ENCODE data around the gene COX4I1. TPM values are rescaled to one million over a fixed set of nuclear protein-coding genes. Genes with fewer than 3 reads are reported as not detected.

Gene COX4I1
- total RNA-seq, 1 experiment from 2014 or later, result 618 TPM

DNA sequence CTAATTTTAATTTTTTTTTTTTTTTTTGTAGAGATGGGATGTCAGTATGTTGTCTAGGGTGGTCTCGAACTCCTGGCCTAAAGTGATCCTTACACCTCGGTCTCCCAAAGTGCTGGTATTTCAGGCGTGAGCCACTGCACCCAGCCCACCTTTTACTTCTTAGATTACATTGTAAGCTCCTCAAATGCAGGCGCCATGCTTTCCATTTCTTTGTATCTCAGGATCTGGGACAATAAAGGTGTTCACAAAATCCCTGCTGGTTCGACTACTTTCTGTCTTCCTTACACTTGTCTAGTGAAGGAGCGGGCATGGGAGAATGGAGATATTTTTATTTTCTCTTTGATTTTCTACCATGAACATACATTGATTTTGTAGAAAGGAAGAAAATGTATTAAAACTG, 25.4 kb upstream of the COX4I1 start:
- POLR2A ChIA-PET, result interaction anchor here (0.6 kb wide), 1 partner anchor 27 kb away, joined by 3 read pairs; no protein-coding TSS in a partner anchor
- no TSS peak for BruUV-seq (replicated peaks)

DNA sequence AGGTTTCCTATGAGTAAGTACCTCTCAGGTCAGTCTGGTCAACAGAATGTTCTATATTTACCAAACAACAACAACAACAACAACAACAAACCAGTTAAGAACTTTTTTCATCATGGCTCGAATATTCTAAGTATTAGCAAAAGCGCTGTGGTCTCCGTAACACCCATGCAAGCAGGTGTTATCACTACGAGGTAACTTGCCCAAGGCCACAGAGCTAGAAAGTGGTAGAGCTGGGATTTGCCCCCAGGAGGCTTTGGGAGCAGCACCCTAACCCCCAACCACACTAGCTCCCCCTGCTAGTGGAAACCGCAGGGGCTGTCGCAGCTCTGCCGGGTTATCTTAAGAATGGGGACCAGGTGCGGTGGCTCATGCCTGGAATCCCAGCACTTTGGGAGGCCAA, 24.7 kb upstream of the COX4I1 start:
- Mint-ChIP-seq H3K36me3 (ENCODE audit: insufficient read depth, unreplicated experiment) (peaks cover 36% of the 10 kb centered on the region), H3K27ac (ENCODE audit: low read depth, unreplicated experiment) (no peak overlapping the region), H3K9me3 (ENCODE audit: unreplicated experiment) (no peaks in the 10 kb centered on the region), H3K27me3 (ENCODE audit: insufficient read depth, unreplicated experiment) (no peaks in the 10 kb centered on the region), H3K4me3 (ENCODE audit: unreplicated experiment) (no peak overlapping the region), H3K4me1 (ENCODE audit: insufficient read depth, unreplicated experiment) (peaks cover 11% of the 10 kb centered on the region)
- TF ChIP-seq, protein P1, sequence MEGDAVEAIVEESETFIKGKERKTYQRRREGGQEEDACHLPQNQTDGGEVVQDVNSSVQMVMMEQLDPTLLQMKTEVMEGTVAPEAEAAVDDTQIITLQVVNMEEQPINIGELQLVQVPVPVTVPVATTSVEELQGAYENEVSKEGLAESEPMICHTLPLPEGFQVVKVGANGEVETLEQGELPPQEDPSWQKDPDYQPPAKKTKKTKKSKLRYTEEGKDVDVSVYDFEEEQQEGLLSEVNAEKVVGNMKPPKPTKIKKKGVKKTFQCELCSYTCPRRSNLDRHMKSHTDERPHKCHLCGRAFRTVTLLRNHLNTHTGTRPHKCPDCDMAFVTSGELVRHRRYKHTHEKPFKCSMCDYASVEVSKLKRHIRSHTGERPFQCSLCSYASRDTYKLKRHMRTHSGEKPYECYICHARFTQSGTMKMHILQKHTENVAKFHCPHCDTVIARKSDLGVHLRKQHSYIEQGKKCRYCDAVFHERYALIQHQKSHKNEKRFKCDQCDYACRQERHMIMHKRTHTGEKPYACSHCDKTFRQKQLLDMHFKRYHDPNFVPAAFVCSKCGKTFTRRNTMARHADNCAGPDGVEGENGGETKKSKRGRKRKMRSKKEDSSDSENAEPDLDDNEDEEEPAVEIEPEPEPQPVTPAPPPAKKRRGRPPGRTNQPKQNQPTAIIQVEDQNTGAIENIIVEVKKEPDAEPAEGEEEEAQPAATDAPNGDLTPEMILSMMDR (IDR thresholded peaks at IDR 0.05; ENCODE audit: unreplicated experiment), result no peak
- ChIA-PET CTCF (interaction anchor here (0.9 kb wide), 1 partner anchor 21 kb away, joined by 3 read pairs; no protein-coding TSS in a partner anchor), POLR2A (interaction anchor here (0.6 kb wide), 1 partner anchor 28 kb away, joined by 3 read pairs; no protein-coding TSS in a partner anchor)
- intact Hi-C loops (cut with micrococcal nuclease), result no loop called here
- BruUV-seq (replicated peaks), result no TSS peak
- no peak for DNase-seq (ENCODE audit: unreplicated experiment)

More for the DNA sequence above, 25.4 kb upstream of the COX4I1 start:
- CTCF ChIA-PET, result interaction anchor here (0.6 kb wide), 1 partner anchor 353 kb away, joined by 3 read pairs; no protein-coding TSS in a partner anchor
- DNase-seq (ENCODE audit: unreplicated experiment), result no peak
- intact Hi-C loops (cut with micrococcal nuclease), result no loop called here
- H3K27ac Mint-ChIP-seq (ENCODE audit: low read depth, unreplicated experiment), result no peak overlapping the region
- no peak overlapping the region for H3K4me3 Mint-ChIP-seq (ENCODE audit: unreplicated experiment)
- TF ChIP-seq, protein P1 (IDR thresholded peaks at IDR 0.05; ENCODE audit: unreplicated experiment), result no peak
- peaks cover 11% of the 10 kb centered on the region for H3K4me1 Mint-ChIP-seq (ENCODE audit: insufficient read depth, unreplicated experiment)
- H3K9me3 Mint-ChIP-seq (ENCODE audit: unreplicated experiment), result no peaks in the 10 kb centered on the region
- peaks cover 30% of the 10 kb centered on the region for H3K36me3 Mint-ChIP-seq (ENCODE audit: insufficient read depth, unreplicated experiment)
- H3K27me3 Mint-ChIP-seq (ENCODE audit: insufficient read depth, unreplicated experiment), result no peaks in the 10 kb centered on the region

GRCh38 chr16:85777583-85778310, 21.7 kb upstream of the COX4I1 start:
- H3K9me3 Mint-ChIP-seq (ENCODE audit: unreplicated experiment), result no peaks in the 10 kb centered on the region
- TF ChIP-seq, protein P1 (IDR thresholded peaks at IDR 0.05; ENCODE audit: unreplicated experiment), result no peak
- H3K4me1 Mint-ChIP-seq (ENCODE audit: insufficient read depth, unreplicated experiment), result peaks cover 21% of the 10 kb centered on the region
- no peaks in the 10 kb centered on the region for H3K27me3 Mint-ChIP-seq (ENCODE audit: insufficient read depth, unreplicated experiment)
- peak; percentile 66 for DNase-seq (ENCODE audit: unreplicated experiment)
- POLR2A ChIA-PET, result interaction anchor here (1.2 to 2.3 kb wide), 6 partner anchors 11 to 28 kb away, joined by 4 to 9 read pairs (median 6); no protein-coding TSS in a partner anchor
- CTCF ChIA-PET, result interaction anchor here (0.6 to 1.5 kb wide), 3 partner anchors 19 to 1459 kb away, joined by 3 to 4 read pairs (median 3); no protein-coding TSS in a partner anchor
- peak overlapping the region; percentile 60 for H3K27ac Mint-ChIP-seq (ENCODE audit: low read depth, unreplicated experiment)
- H3K4me3 Mint-ChIP-seq (ENCODE audit: unreplicated experiment), result no peak overlapping the region
- intact Hi-C loops (cut with micrococcal nuclease), result no loop called here
- no TSS peak for BruUV-seq (replicated peaks)
- H3K36me3 Mint-ChIP-seq (ENCODE audit: insufficient read depth, unreplicated experiment), result peaks cover 50% of the 10 kb centered on the region

- TF ChIP-seq, protein P1 (IDR thresholded peaks at IDR 0.05; ENCODE audit: unreplicated experiment), result no peak
- no peak for DNase-seq (ENCODE audit: unreplicated experiment)
- Mint-ChIP-seq H3K27ac (ENCODE audit: low read depth, unreplicated experiment) (no peak overlapping the region), H3K4me1 (ENCODE audit: insufficient read depth, unreplicated experiment) (peaks cover 23% of the 10 kb centered on the region), H3K9me3 (ENCODE audit: unreplicated experiment) (no peaks in the 10 kb centered on the region), H3K4me3 (ENCODE audit: unreplicated experiment) (no peak overlapping the region), H3K36me3 (ENCODE audit: insufficient read depth, unreplicated experiment) (peaks cover 45% of the 10 kb centered on the region), H3K27me3 (ENCODE audit: insufficient read depth, unreplicated experiment) (no peaks in the 10 kb centered on the region)
- BruUV-seq (replicated peaks), result no TSS peak
- CTCF ChIA-PET, result interaction anchor here (0.6 to 1.5 kb wide), 4 partner anchors 26 to 1458 kb away, joined by 3 to 9 read pairs (median 4); no protein-coding TSS in a partner anchor
- intact Hi-C loops (cut with micrococcal nuclease), result no loop called here
- POLR2A ChIA-PET, result interaction anchor here (1.0 to 2.3 kb wide), 5 partner anchors 10 to 29 kb away, joined by 5 to 9 read pairs (median 7); no protein-coding TSS in a partner anchor
These were observed 20.6 kb upstream of the COX4I1 start for GRCh38 chr16:85778873-85779272.

All from MCF 10A (cell line).